Heart right ventricle (tissue), 16 donors: ENCODE data around the gene ZNF185. TPM values are rescaled to one million over a fixed set of nuclear protein-coding genes. Genes with fewer than 3 reads are reported as not detected.

ENCODE experiments used
- ATAC-seq, 8 donors: fragments of 200-7000 bp; cut with Tn5 transposase; one replicate each; pipeline ENCODE4 v1.9.1; 2020; ENCODE audit warnings: mild to moderate bottlenecking in 8 of 8, moderate library complexity in 8 of 8, moderate number of reproducible peaks in 1 of 8
- DNase-seq, 2 donors: peaks; one replicate each; pipeline ENCODE4 v3.0.0-alpha.2; 2020
- H3K27ac ChIP-seq, 10 donors: fragments of 200-600 bp; sonication (generic) in 2 of 10; one replicate each; pipeline versions ENCODE4 v1.5.0 to v1.8.0; 2020 to 2022; ENCODE audit warnings: mild to moderate bottlenecking in 3 of 10
- H3K27me3 ChIP-seq, 7 donors: fragments of 200-600 bp; one replicate each; pipeline ENCODE4 v1.8.0; 2021 to 2022; ENCODE audit warnings: mild to moderate bottlenecking in 2 of 7
- H3K36me3 ChIP-seq, 9 donors: fragments of 200-600 bp; sonication (generic) in 1 of 9; one replicate each; pipeline versions ENCODE4 v1.5.0 to v1.8.0; 2020 to 2022; ENCODE audit warnings: mild to moderate bottlenecking in 2 of 9
- H3K4me1 ChIP-seq, 9 donors: fragments of 200-600 bp; sonication (generic) in 1 of 9; one replicate each; pipeline versions ENCODE4 v1.5.0 to v1.8.0; 2020 to 2022; ENCODE audit warnings: mild to moderate bottlenecking in 4 of 9
- H3K4me3 ChIP-seq, 10 donors: fragments of 200-600 bp; sonication (generic) in 2 of 10; one replicate each; pipeline versions ENCODE4 v1.5.0 to v1.8.0; 2020 to 2022; ENCODE audit warnings: mild to moderate bottlenecking in 7 of 10, moderate library complexity in 2 of 10
- H3K9me3 ChIP-seq, 11 donors: fragments of 200-600 bp in 10 of 11; sonication (generic) in 2 of 11; one replicate each; pipeline versions ENCODE4 v1.5.0 to v1.8.0; 2013 to 2022; ENCODE audit warnings: mild to moderate bottlenecking in 2 of 11, control low read depth in 1 of 11, moderate library complexity in 1 of 11
- WGBS, 2 donors: extraction: QIAGEN DNeasy Blood & Tissue Kit; methylation state at CpG; one replicate each; pipeline ENCODE4 v1.1.7; 2013; ENCODE audit warnings: inconsistent platforms in 1 of 2; 5-methylcytosine and 5-hydroxymethylcytosine counted together
- intact Hi-C, 10 donors: fragments of 100-400 bp; cut with DNase I; formaldehyde crosslinking; loops; one replicate each; pipeline versions ENCODE4 v1.11.1 to v1.14.2; 2022
- polyA plus RNA-seq, 2 donors: library from polyadenylated mRNA; stranded (reverse); fragments of 200-250 nt; gene quantifications; one replicate each; pipeline ENCODE4 v1.2.3, GENCODE V29; 2013
- total RNA-seq, 10 donors: library from RNA; stranded (reverse); fragmentation: NEBNext Ultra II Directional in 3 of 10; extraction: Animal tissue kit (Norgen Biotek cat#: 25700) in 3 of 10; gene quantifications; one replicate each; pipeline versions ENCODE4 v1.2.1 to v1.2.4, GENCODE V29; 2021 to 2023
- TF ChIP-seq, protein P1 (sequence below), 9 donors: fragments of 200-600 bp; sonication (generic) in 2 of 9; IDR thresholded peaks; one replicate each; pipeline versions ENCODE4 v1.5.0 to v1.8.0; 2021 to 2022; ENCODE audit warnings: antibody characterized with exemption in 9 of 9, mild to moderate bottlenecking in 5 of 9, moderate library complexity in 1 of 9
- donor health status: Arrhythmogenic right ventricular cardiomyopathy.
- donor health status: ischemic (EF 13 %, LVEDD 7.1; RV severe dilation, severe dysfunction).
- donor health status: healthy with polysubstance abuse.
- donor health status: DM: no; HTN: yes; CAD: no.
- donor health status: DM: no; HTN: no; CAD: no.
- donor health status: ischemic (EF 25% LVEDD 6.9; RV normal size, moderate dysfunction).
- donor health status: ischemic (EF 25% LVEDD 5.7; RV mildly dilated, moderate dysfunction).
- donor health status: healthy.
- donor health status: DM: yes; HTN: yes; CAD: no.
- donor health status: Ischemic cardiomyopathy.
- donor health status: ischemic (EF 35%, LVEDD 5.7; RV mildly dilated, moderate dysfunction).
- donor health status: nonischemic (EF 11% LVEDD 7.7; RV severe dilation, severe dysfunction).
- donor health status: DM: yes; HTN: yes; CAD: no.
- donor health status: PGD.
- donor health status: ischemic (EF 29% LVEDD 5.4; RV normal size, mild dysfunction).
- donor health status: nonischemic (EF 23%, LVEDD 6.1; RV moderate dilation, normal function).

Gene ZNF185
- total and polyA plus RNA-seq, 12 donors = 0.51 to 4.5 (median 1.4) TPM

DNA sequence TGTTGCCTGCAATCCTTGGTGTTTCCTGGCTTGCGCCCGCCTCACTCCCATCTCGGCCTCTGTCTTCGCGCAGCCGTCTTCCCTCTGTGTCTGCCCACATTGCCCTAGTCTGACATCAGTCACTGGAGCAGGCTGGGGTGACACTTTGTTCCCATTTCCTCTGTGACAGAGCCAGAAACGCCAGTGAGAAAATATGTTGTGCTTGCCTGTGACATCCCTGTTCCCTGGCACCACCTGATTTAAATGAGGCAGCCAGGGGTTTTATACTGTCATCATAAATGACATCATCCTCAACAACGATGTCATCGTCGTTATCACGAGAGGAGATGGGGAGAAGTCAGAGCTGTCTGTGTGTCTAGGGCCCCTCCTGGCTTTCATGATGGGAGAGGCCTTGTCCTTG, 29.1 kb downstream of the ZNF185 start:
- Histone ChIP-seq H3K27me3 (peaks cover 0 to 22% (median 0%) of the 10 kb centered on the region in 7 donors), H3K36me3 (no peaks in the 10 kb centered on the region), H3K4me3 (no peak overlapping the region), H3K9me3 (no peaks in the 10 kb centered on the region), H3K27ac (no peak overlapping the region), H3K4me1 (peaks cover 0 to 4% (median 0%) of the 10 kb centered on the region in 9 donors)
- DNase-seq = no peak
- intact Hi-C loops = no loop called here
- TF ChIP-seq, protein P1, sequence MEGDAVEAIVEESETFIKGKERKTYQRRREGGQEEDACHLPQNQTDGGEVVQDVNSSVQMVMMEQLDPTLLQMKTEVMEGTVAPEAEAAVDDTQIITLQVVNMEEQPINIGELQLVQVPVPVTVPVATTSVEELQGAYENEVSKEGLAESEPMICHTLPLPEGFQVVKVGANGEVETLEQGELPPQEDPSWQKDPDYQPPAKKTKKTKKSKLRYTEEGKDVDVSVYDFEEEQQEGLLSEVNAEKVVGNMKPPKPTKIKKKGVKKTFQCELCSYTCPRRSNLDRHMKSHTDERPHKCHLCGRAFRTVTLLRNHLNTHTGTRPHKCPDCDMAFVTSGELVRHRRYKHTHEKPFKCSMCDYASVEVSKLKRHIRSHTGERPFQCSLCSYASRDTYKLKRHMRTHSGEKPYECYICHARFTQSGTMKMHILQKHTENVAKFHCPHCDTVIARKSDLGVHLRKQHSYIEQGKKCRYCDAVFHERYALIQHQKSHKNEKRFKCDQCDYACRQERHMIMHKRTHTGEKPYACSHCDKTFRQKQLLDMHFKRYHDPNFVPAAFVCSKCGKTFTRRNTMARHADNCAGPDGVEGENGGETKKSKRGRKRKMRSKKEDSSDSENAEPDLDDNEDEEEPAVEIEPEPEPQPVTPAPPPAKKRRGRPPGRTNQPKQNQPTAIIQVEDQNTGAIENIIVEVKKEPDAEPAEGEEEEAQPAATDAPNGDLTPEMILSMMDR (IDR thresholded peaks at IDR 0.05) = no peak
- WGBS, 2 donors = 80 to 81% methylated on average over 11 of the region's 11 CpGs
- no peak for ATAC-seq

DNA sequence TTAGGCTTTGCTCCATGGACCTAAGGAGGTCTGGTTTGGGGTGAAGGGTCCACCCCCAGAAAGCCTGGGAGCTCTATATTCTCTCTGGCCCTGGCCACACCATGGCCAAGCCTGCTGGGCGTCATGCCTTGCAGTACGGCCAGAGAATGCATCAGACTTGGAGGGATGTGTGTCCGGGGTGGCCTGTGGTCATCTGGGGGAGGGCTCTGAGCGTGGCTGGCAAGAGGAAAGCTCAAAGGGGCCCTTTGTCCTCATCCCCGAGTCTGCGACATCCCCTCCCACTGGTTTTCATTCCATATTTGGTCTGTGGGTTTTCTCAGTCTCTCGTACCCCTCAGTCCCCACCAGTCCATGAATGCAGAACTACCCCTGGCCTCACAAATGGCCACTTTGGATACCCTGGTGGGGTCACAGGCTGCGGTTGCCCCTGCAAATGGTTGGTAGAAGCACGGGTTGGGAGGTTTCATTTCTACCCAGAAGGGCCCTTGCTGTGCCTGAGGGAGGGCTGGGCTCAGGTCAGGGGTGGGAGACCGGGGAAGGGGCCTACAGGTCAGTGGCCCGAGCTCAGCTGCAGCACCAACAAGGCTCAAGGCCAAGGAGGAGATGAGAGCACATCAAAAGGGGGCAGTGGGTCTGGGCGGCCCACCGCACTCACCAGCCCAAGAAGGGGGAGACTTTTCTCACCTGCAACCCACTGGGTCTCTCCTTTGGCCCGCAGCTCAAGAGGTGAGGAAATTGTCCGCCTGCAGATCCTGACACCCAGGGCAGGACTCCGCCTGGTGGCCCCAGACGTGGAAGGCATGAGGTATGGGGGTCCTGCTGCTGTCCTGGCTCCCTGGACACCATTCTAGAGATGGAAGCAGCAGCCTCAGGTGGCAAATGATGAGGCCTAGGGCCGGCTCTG, 30.2 kb downstream of the ZNF185 start:
- DNase-seq = no peak
- Histone ChIP-seq H3K27ac (no peak overlapping the region), H3K36me3 (no peaks in the 10 kb centered on the region), H3K27me3 (peaks cover 0 to 28% (median 0%) of the 10 kb centered on the region in 7 donors), H3K4me1 (peaks cover 0 to 4% (median 0%) of the 10 kb centered on the region in 9 donors), H3K4me3 (no peak overlapping the region), H3K9me3 (no peaks in the 10 kb centered on the region)
- TF ChIP-seq, protein P1 (IDR thresholded peaks at IDR 0.05) = no peak
- intact Hi-C loops = no loop called here
- 89 to 93% methylated on average over 13 to 18 of the region's 18 CpGs for WGBS, 2 donors
- no peak for ATAC-seq

- WGBS, 2 donors = 78 to 85% methylated on average over 6 to 10 of the region's 10 CpGs
- TF ChIP-seq, protein P1 (IDR thresholded peaks at IDR 0.05) = no peak
- H3K27ac ChIP-seq = no peak overlapping the region
- intact Hi-C loops = no loop called here
- H3K27me3 ChIP-seq = peaks cover 0 to 35% (median 0%) of the 10 kb centered on the region in 7 donors
- no peak for DNase-seq
- no peak overlapping the region for H3K4me3 ChIP-seq
- H3K4me1 ChIP-seq = peaks cover 0 to 4% (median 0%) of the 10 kb centered on the region in 9 donors
- no peak for ATAC-seq
- H3K9me3 ChIP-seq = no peaks in the 10 kb centered on the region
- no peaks in the 10 kb centered on the region for H3K36me3 ChIP-seq
Measured at GRCh38 chrX:152928761-152929400, 31.0 kb downstream of the ZNF185 start.

DNA sequence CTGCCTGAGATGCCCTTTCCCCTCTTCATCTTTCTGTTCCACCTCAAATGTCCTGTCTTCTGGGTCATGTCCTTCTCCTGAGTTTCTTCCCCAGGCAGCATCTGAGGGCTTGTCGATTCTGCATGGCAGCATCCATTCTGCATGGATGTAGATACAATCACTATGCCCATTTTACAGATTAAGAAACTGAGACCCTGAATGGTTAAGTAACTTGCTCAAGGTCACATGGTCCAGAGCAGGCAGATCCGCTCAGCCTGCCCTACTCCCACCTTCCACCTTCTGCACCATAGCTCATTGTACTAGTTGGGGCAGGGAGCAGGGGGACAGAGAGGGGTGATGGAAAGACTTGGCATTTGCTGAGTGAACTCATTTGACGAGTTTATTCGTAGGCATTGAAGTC, 32.0 kb downstream of the ZNF185 start:
- 87% methylated on average over 4 of the region's 4 CpGs for WGBS, 2 donors
- Histone ChIP-seq H3K9me3 (no peaks in the 10 kb centered on the region), H3K36me3 (no peaks in the 10 kb centered on the region), H3K4me3 (no peak overlapping the region), H3K27ac (no peak overlapping the region), H3K4me1 (peaks cover 0 to 4% (median 0%) of the 10 kb centered on the region in 9 donors), H3K27me3 (peaks cover 0 to 37% (median 0%) of the 10 kb centered on the region in 7 donors)
- intact Hi-C loops = no loop called here
- DNase-seq = no peak
- TF ChIP-seq, protein P1 (IDR thresholded peaks at IDR 0.05) = no peak
- ATAC-seq = no peak
